Bronchus fibroblast of lung (primary cell): ENCODE measurements around the gene ONECUT3. TPM values are rescaled to one million over a fixed set of nuclear protein-coding genes. Genes with fewer than 3 reads are reported as not detected.

Source experiments
- total RNA-seq: library from RNA; depleted of rRNA; stranded (reverse); fragments of >200 nt; gene quantifications from 2 replicates; pipeline ENCODE4 v1.2.3, GENCODE V29; 2015

Gene ONECUT3
- not detected in 2 replicates for total RNA-seq

GRCh38 chr19:1752757-1753728, at the start of gene ONECUT3:
TSS of gene ONECUT3 (plus strand) at chr19:1753506. CDS start at chr19:1753663, 157 bp downstream.

GRCh38 chr19:1811942-1812425, 58.7 kb downstream of the ONECUT3 start, which contains the start of gene ATP8B3:
TSS of gene ATP8B3 (minus strand) at chr19:1812276. CDS start at chr19:1811736, 540 bp downstream.

Other genes starting within 250 kb of the ONECUT3 start
- gene ADAMTSL5, start 240.5 kb upstream of the ONECUT3 start, total RNA-seq: 1.2 and 2.0 TPM in 2 replicates
- not detected in 2 replicates for gene PLK5, start 229.4 kb upstream of the ONECUT3 start, total RNA-seq
- 41.9 and 50.9 TPM in 2 replicates for gene MEX3D, start 185.2 kb upstream of the ONECUT3 start, total RNA-seq
- gene MBD3, start 160.6 kb upstream of the ONECUT3 start, total RNA-seq: 120 and 127 TPM in 2 replicates
- 97.7 and 103 TPM in 2 replicates for gene UQCR11, start 148.0 kb upstream of the ONECUT3 start, total RNA-seq
- 170 and 180 TPM in 2 replicates for gene TCF3, start 100.9 kb upstream of the ONECUT3 start, total RNA-seq
- 4.6 and 5.5 TPM in 2 replicates for gene ATP8B3, start 58.8 kb downstream of the ONECUT3 start, total RNA-seq
- 9.7 and 11.6 TPM in 2 replicates for gene REXO1, start 95.0 kb downstream of the ONECUT3 start, total RNA-seq
- 5.9 and 12.6 TPM in 2 replicates for gene KLF16, start 110.1 kb downstream of the ONECUT3 start, total RNA-seq
- 111 TPM in 2 replicates for gene ABHD17A, start 132.0 kb downstream of the ONECUT3 start, total RNA-seq
- gene ADAT3, start 151.9 kb downstream of the ONECUT3 start, total RNA-seq: 1.5 and 3.0 TPM in 2 replicates
- 70.2 and 71.1 TPM in 2 replicates for gene SCAMP4, start 151.9 kb downstream of the ONECUT3 start, total RNA-seq
- 63.7 and 75.5 TPM in 2 replicates for gene CSNK1G2, start 187.7 kb downstream of the ONECUT3 start, total RNA-seq